Loucy (cell line): ENCODE results near the gene KANTR.

Experiments used
- EZH2phosphoT487 ChIP-seq: fragments of 200-600 bp; IDR thresholded peaks from 2 replicates; pipeline ENCODE4 v1.6.1; 2018; ENCODE audit warnings: antibody characterized with exemption, mild to moderate bottlenecking, moderate library complexity, borderline replicate concordance
- TF ChIP-seq, protein P1 (sequence below): fragments of 200-600 bp; sonication (generic); conservative IDR thresholded peaks from 2 replicates; pipeline ENCODE4 v1.5.1; 2014; ENCODE audit warnings: mild to moderate bottlenecking, antibody characterized with exemption, low read length

DNA sequence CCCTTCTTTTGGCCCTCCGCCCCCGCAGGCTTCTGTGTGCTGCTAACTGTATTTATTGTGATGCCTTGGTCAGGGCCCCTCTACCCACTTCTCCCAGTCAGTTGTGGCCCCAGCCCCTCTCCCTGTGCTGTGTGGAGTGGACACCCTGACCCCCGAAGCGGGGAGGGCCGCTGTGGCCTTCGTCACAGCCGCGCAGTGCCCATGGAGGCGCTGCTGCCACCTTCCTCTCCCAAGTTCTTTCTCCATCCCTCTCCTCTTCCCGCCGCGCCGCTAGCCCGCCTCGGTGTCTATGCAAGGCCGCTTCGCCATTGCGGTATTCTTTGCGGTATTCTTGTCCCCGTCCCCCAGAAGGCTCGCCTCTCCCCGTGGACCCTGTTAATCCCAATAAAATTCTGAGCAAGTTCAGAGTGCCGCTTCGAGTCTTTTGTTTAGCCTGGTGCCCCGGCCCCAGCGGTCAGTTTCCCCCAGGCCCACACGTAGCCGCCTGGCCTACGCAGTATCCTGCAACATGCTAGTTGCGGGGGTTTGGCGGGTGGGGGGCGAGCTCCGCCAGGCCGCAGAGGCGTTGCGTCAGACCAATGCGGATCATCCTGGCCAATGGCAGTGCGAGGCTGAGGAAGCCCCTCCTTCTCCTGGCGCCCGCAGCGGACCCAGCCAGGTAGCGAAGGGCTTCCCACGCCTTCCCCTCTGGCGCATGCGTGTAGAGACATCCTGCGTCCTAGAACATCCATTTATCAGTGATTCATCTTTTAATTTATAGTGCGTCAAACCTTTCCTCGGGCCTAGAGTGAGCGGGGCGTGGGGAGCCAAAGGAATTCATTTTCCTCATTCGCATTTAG is 5.6 kb upstream of the KANTR start:
- TF ChIP-seq EZH2phosphoT487 = no peak
- TF ChIP-seq, protein P1, sequence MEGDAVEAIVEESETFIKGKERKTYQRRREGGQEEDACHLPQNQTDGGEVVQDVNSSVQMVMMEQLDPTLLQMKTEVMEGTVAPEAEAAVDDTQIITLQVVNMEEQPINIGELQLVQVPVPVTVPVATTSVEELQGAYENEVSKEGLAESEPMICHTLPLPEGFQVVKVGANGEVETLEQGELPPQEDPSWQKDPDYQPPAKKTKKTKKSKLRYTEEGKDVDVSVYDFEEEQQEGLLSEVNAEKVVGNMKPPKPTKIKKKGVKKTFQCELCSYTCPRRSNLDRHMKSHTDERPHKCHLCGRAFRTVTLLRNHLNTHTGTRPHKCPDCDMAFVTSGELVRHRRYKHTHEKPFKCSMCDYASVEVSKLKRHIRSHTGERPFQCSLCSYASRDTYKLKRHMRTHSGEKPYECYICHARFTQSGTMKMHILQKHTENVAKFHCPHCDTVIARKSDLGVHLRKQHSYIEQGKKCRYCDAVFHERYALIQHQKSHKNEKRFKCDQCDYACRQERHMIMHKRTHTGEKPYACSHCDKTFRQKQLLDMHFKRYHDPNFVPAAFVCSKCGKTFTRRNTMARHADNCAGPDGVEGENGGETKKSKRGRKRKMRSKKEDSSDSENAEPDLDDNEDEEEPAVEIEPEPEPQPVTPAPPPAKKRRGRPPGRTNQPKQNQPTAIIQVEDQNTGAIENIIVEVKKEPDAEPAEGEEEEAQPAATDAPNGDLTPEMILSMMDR = no peak
